Skin of body (tissue), 2 donors: ENCODE measurements around the gene CIRBP. TPM values are rescaled to one million over a fixed set of nuclear protein-coding genes. Genes with fewer than 3 reads are reported as not detected.
A peak's percentile ranks its signal among the peaks of the same experiment; 100 is the strongest.

Source experiments
- DNase-seq: peaks from one replicate; lab custom pipeline; 2025; lab: John Stamatoyannopoulos, UW
- total RNA-seq: library from RNA; depleted of rRNA; stranded (reverse); fragments of >200 nt; gene quantifications from one replicate; pipeline ENCODE4 v1.2.3, GENCODE V29; 2014

The CIRBP gene
- total RNA-seq, 1 donor from 2014 or later, result 267 TPM

DNA sequence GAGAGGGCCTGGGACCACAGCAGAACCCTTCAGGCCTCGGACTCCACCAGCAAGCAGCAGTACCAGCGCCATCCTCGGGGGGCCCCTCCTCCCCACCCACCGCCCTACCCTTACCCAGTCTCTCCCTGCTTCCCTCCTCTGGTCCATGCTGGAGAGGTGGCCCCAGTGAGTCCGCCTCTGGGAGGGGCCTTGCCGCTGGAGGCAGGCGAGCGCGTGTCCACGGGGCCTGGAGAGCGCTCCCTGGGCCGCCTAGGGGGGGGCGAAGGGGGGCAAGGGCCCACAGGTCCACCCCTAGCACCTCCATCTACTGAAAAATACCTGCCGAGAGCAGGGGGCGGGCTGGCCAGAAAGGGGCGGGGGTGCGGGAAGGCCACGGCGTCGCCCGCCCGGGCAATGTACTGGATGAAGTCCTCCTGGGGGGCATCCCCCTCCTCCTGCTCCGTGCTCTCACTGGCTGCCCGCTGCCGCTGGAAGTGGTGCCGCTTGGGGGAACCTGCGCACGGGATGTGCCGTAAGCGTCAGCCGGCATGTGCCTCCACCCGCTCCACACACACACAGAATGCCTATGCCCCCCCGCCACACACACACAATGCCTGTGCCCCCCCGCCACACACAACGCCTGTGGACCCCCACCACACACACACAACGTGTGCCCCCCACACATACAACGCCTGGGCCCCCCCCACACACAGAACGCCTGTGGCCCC lies 38.2 kb upstream of the CIRBP start:
- no peak for DNase-seq

DNA sequence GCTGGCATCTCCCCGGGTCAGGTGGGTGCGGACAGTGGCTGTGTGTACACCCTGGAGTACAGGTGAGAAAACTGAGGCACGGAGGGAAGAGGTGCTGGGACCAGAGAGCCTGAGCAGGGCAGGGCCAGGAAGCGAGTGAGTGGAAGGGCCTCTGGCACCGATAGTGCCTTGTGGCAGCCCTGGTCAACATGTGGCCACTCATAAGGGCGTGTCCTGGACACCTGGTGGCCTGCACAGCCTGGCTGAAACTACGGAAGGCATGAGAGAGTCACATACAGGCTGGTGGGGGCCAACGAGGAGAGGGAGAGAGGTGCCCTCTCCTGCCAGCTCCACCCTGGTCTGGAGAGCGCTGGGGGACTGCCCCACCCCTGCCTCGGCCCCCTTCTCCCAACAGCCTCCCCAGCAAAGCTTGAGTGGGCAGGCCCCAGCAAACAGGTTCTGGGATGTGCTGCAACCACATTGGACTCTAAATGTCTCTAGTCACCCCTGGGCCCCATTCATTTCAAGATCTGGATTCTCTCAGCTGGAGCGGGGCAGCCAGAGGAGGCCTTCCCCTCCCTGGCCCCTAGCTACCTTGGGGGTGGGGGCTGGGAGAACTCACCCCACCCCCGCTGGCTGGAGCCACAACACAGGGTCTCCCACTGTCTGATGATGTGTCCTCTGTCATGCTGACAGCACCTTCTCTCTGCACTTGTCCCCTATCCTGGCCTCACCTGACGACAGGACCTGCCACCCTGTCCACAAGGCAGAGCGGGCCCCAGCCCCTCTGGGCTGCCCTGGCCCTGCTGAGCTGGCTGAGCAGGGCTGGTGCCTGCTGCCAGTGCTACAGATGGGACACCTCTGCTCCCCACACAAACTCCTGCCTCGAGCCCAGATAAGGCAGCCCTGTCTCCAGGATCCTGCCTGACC lies 37.1 kb upstream of the CIRBP start:
- no peak for DNase-seq

DNA sequence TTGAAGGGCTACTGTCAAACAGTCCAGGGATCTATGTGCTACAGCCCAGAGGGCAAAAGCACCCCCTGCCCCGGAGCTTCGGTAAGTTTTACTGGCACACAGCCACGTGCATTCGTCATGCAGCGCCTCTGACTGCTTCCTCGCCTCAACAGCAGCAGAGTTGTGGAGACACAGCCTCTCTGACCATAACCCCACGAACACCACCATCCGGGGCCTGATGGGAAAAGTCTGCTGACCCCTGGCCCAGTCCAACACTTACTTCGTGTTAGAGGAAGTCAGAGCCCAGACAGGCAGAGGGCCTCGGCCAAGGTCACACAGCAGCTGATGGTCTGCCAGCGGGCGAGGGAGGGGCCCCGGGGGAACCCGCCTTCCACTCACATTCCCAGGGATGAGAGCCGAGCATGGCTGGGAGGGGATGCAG lies 36.5 kb upstream of the CIRBP start:
- no peak for DNase-seq

DNA sequence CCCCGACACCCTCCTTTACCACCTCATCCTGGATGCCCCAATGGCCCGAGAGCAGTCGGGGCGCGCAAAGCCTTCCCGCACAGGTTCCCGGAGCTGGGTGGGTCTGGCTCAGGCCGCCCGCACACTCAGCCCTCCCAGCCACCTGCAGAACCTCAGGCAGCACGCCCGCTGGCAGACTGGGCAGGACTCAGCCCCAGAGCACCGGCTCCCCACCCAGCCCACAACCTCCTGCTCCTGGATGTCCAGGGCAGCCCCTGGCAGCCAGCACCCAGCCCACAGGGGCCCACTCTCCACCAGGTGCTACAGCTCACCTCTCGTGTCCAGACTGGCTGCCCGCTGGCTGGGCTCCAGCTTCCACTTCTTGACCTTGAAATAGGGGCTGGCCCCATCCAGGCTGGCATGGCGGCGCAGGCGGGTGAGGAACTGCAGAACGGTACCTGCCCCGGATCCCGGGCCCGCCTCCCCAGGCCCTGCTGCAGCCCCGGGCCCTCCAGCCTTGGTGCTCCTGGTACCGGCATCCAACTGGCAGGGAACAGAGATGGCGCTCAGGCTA lies 35.9 kb upstream of the CIRBP start:
- DNase-seq, result no peak

DNA sequence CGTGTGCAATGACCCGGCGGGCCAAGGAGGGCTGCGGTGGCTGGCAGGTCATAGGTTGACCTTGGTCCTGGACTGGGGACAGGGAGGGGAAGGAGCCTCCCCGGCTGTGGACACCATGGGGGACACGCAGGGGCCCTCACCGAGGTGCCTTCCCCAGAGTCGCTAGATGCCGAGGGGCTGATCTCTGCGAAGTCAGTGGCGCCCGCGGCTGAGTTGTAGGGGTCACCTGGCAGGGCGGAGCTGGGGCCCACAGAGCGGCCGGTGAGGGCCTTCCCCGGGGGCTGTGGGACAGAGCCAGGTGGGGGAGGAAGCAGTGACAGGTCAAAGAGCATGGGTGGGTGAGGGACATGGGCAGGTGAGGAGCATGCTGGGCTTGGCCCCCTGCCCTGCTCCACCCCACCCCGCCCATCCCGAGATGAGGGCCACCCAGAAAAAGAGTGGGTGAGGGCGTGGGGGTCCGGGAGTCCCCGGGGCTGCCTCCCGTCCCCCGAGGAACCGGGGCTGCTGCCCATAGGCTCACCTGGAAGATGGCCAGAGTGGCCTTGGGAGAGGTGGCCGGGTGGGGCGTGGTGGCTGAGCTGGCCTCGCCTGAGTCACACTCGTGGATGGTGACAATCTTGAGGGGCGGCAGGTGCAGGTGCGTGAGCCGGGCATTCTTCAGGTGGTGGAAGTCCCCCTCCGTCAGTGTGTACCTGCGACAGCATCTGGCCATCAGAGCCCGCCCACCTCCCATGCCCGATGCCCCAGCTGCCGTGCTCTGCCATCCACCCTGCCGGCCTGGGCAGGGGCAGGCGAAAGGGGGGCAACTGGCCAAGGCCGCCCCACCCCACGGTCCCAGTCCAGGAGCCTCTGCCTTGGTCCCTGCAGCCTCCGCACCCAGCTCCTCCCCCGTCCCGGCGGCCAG lies 34.8 kb upstream of the CIRBP start:
- DNase-seq, result no peak

DNA sequence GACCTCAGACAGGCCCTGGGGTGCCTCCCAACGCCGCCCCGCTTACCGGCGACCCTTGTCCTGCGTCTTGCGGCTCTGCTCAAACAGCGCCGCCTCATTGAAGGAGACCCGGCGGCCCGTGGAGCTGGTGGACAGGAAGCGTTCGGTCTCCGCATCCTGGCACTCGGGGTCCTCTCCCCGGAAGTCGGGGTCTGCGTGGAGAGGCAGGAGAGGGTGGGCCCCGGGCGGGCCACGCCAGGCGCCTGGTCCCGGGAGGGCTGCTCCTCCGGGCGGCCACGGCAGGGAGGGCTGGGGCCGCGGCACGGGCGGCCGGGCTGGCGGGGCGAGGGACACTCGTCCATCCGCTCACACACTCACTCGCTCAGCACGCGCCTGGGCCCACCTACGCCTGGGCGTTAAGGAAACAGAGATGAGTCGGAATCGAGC lies 34.2 kb upstream of the CIRBP start:
- DNase-seq, result no peak

DNA sequence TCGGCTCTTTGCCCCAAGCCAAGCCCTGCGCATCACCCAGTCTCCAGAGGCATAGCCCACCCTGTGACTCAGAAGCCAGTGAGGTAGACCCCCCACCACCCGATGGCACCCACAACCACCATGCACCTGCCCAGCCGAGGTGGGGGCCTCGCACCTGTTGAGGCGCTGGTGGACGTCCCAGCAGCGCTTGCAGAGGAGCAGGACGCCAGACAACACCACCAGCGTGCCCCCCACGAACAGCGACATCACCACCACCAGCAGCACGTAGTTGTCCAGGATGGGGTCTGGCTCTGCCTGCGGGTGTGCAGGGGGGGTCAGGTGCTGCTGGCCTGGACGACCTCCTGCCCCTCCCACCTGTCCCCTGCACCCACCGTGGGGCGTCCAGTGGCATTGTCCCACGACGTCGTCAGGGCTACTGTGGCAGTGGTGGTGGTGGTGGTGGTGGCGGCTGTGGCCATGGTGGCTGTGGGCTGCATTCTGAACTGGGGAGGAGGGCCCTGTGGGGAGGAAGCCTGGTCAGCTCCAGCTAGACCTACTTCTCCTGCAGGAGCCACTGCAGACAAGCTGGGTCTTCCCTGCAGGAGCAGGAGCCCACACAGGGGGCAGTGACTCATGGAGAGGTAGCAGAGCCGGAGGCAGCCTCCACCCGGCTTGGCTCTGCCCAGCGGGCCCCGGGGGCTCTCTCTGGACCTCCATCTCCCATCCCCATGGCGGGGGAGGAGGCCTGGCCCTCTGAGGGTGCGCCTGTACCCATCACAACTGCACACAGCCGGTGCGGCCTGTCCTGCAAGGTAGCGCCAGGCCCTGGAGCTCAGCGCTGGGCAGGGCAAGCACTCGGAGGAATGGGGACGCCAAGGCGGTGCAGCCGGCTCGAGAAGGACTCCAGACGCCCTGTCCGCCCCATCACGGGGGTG lies 33.2 kb upstream of the CIRBP start:
- no peak for DNase-seq

DNA sequence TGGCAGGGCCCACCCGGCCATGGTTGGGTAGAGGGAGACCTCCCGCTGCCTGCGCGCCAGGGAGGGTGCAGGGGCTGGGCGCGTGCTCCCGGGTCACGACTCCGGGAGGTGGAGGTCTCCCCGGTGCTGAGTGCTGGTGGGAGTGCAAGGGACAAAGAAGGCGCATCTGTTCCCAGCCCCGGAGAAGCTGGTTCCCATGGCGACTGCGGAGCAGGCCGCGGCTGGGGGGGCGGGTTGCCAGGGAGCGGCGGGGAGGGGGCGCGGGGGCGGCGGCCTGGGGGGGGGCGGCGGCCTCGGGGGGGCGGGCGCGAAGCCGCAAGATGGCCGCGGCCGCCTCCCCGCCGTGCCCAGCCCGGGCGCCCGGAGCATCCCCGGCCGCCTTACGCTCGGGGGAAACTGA lies 32.6 kb upstream of the CIRBP start:
- no peak for DNase-seq

DNA sequence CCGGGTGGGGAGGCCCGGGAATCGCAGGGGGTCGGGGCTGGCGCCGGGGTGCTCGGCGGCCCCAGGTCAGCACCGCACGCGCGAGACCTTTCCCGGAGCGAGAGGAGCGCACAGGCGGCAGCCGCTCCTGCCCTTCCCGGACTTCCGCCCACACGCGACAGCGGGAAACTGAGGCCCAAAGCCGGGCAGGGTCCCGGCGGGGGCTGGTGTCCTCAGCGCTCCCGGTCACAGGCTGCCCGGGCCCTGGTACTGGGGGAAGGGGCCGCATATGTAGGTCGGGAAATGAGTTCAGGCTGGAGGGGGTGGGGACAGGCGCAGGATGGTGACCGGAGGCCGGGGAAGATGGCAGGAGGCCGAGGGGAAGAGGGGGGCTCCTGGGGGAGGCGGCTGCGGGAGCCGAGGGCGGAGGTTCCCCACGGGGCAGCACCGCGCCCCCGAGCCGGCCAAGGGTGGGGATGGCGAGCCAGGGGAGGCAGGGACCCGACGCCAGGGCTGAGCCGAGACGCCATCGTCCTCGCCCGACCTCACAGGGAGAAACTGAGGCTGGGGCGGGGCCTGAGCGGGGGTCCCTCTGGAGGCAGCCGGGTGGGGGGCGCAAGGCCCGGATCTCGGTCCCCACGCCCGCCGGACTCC lies 32.0 kb upstream of the CIRBP start:
- no peak for DNase-seq

DNA sequence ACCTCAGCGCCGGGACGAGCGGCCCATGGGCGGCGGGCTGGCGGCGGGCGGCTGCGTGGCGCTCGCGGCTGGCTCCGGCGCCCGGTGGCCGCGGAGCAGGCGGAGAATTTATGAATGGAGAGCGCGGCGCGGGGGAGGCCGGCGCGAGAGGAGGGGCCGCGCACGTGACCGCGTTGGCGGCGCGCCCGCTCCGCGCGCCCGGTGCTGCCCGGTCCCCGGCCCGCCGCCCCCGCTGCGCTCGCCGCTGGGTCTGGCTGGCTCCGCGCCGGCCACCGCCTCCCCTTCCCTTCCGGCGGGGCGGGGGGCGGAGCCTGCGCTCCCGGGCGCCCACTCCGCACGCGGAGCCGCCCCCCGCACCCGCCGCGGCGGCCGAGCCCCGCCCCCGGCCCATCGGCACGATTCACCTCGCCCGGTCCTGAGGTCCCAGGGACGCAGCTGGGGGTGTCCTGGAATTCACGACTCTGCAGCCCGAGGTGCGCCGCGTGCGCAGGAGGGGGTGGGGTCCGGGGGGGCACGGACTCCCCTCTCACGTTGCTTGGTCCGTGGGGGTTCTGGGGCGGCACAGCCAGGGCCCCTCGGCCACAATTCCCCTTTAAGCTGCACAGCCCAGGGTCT lies 31.3 kb upstream of the CIRBP start, which contains the start of gene CBARP:
Gene CBARP (minus strand): TSS at position 252 of the 615 bp plus-strand sequence. CDS start 1,905 bp downstream, outside the sequence.
- no peak for DNase-seq

DNA sequence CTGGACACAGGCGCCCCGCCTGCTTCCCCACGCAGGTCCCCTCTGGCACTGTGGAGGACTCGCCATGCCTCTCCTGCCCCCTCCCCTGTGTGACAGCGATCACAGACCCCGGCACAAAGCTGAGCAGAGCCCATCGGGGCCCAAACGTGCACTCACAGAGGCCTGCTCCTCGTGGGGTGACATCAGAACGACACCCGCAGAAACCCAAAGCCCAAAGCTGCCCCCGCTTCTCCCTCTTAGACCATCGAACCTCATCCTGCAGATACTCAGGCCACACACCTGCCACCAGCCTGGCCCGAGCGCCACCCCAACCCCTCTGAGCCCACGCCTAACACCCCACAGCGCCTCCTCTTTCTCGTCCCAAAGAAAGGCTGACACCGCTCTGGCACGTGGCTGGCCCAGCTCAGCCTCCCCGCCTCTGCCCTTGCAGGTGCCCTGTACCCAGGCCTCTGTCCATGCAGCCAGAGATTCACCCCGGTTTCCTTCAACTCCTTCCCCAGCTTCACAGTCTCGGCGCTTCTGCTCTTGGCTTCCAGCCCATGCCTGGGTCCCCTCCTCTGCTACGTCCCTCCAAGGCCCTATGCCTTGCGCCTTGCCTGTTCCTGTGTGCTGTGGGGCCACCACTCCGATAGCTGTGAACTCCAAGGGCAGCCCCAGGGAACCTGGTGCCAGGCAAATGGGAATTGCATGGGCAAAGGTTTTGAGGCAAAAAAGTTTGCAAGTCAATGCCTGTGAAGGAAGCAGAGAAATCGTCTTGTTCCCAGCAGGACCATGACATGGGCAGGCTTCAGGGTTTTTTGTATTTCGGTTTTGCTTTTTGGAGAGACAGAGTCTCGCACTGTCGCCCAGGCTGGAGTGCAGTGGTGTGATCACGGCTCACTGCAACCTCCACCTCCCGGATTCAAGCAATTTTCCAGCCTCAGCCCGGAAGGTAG lies 30.5 kb upstream of the CIRBP start:
- DNase-seq, result no peak

DNA sequence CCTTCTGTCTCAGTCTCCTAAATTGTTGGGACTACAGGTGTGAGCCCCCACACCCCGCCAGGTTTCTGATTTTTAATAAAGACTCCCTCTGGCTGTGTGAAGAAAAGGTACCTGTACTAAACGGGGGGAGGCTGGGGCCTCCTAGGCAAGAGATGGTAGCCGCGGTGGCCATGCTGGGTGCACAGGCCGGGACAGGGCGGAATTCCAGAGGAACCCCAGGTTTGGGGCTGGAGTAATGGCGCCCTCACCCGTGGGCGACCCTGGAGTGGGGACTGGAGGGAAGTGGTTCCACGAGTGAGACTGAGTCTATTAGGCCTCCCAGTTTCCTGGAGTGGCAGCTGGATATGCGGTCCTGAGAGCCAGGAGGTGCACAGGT lies 29.7 kb upstream of the CIRBP start:
- no peak for DNase-seq

DNA sequence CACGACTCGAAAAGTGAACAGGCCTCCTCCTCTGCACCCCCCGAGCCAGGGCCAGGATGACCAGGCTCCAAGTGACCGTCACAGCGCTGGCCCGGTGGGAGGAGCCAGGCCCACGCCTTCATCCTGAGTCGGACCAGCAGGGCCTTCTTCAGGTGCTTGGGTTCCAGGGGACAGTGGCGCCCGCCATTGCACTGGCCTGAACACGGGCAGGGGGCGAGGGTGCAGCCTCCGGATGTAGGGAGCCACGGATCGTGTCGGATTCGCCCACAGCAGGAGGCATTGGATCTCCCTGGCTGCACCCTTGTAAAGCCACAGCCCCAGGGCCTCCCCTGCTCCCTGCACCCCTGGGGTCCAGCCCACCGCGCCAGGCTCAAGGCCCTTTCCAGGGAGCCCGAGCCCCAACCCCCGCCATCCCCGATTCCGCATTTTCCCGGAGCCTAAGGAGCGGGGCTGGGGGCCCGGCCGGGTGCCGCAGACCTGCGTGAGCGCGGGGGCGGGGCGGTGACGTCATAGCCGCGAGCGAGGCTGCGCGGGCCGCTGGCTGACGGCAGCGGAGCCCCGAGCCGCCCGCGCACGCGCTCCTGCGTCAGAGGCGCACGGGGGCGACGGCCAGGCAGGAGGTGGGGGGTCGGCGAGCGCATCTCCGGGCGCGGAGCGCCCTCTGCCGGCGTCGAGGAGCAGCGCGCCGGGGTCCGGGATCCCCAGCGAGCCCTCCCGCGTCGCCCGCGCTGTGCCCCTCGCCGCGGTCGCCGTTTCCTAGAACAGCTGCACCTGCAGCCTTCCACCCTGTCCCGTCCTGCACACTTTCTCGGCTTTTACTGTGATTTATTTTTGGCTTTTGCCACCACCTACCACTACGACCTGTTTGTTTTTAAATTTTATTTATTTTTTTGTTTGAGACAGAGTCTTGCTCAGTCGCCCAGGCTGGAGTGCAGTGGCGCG lies 29.1 kb upstream of the CIRBP start:
- peak; percentile 94 for DNase-seq

DNA sequence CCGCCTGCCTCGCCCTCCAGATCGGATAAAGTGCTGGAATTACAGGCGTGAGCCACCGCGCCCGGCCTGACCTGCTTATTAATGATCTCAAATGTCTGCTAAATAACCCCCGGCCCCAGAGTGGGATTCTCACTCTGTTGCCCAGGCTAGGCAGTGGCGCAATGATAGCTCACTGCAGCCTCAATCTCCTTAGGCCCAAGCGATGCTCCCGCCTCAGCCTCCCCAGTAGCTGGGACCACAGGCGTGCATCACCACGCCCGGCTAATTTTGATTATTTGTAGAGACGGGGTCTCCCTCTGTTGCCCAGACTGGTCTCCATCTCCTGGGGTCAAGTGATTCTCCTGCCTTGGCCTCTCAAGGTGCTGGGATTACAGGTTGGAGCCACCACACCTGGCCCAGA lies 28.2 kb upstream of the CIRBP start:
- DNase-seq, result no peak

DNA sequence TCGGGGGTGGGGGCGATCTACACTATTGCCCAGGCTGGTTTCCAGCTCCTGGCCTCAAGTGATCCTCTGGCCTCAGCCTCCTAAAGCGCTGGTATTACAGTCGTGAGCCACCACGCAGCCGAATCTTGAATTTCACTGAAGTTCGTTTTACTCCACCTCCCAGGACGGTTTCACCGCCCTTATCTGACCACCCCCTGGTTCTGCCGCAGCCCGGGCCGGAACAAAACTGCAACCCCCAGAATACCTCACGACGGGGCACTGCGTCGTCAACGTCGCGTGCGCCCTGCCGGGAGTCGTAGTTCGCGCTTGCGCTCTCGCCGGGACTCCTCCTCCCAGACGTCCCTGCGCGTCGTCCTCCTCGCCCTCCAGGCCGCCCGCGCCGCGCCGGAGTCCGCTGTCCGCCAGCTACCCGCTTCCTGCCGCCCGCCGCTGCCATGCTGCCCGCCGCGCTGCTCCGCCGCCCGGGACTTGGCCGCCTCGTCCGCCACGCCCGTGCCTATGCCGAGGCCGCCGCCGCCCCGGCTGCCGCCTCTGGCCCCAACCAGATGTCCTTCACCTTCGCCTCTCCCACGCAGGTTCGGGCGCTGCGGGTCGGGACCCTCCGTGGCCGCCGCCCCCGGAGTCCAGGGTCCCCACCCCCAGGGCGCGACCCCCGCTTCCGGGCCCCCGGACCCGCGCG lies 27.6 kb upstream of the CIRBP start, which contains the start of gene ATP5F1D:
Gene ATP5F1D (plus strand): TSS at position 335 of the 679 bp plus-strand sequence. CDS start 100 bp downstream, at position 435.
- peak; percentile 91 for DNase-seq
